GM12878 (cell line): ENCODE data around the gene BNIP3. TPM values are rescaled to one million over a fixed set of nuclear protein-coding genes. Genes with fewer than 3 reads are reported as not detected.

Source experiments
- ATAC-seq: fragments of 200-7000 bp; cut with Tn5 transposase; 3 replicates; pipeline ENCODE4 v1.9.1; 2020; ENCODE audit warnings: mild to moderate bottlenecking, moderate library complexity
- BruUV-seq: library from RNA; stranded (reverse); fragments of 400-500 nt; replicated peaks from 2 replicates; lab custom pipeline; 2021; lab: Mats Ljungman, UMichigan
- CTCF ChIA-PET: fragments of 300-600 bp; sonication (Branson Sonifier 250); formaldehyde crosslinking; extraction: SDS; loops from one replicate; lab custom pipeline; 2021; ENCODE audit warnings: inconsistent platforms; lab: Yijun Ruan, JAX
- POLR2A ChIA-PET: fragments of 350-600 bp; formaldehyde crosslinking; extraction: SDS; loops from one replicate; lab custom pipeline; 2021; ENCODE audit warnings: inconsistent platforms; lab: Charles Lee
- RAD21 ChIA-PET: fragments of 300-600 bp; sonication (Branson Sonifier 250); formaldehyde crosslinking; loops from one replicate; lab custom pipeline; 2023; ENCODE audit warnings: antibody characterized with exemption; ENCODE audit not compliant: unreplicated experiment; lab: Charles Lee
- SMC1A ChIA-PET: fragments of 300-600 bp; sonication (Branson Sonifier 250); formaldehyde crosslinking; loops from one replicate; lab custom pipeline; 2023; ENCODE audit not compliant: unreplicated experiment, uncharacterized antibody; lab: Charles Lee
- DNase-seq: peaks from one replicate; pipeline ENCODE4 v3.0.0-alpha.2; 2011; ENCODE audit warnings: low read depth, low spot score
- FAIRE-seq: peaks from 3 replicates; lab custom pipeline; 2011; peaks lifted over from hg19 to GRCh38; lab: Jason Lieb, UNC
- H2AFZ ChIP-seq: 2 replicates; pipeline ENCODE4 v1.6.0; 2011; ENCODE audit warnings: low read depth, low read length, control low read depth; ENCODE audit not compliant: control insufficient read depth
- H3K27ac ChIP-seq: 2 replicates; pipeline ENCODE4 v1.5.1; 2011; ENCODE audit warnings: control low read depth; ENCODE audit not compliant: control insufficient read depth, insufficient read depth
- H3K27me3 ChIP-seq, 2 experiments: replicated peaks in 1 of 2; 2 replicates each; pipeline versions ENCODE4 v1.6.0 to v1.6.1; 2011; ENCODE audit warnings: low read length in 1 of 2; ENCODE audit not compliant: control insufficient read depth in 2 of 2, insufficient read depth in 2 of 2
- H3K36me3 ChIP-seq, 2 experiments: 2 replicates each; pipeline ENCODE4 v1.5.1; 2011; ENCODE audit warnings: low read length in 1 of 2; ENCODE audit not compliant: control insufficient read depth in 2 of 2, insufficient read depth in 2 of 2
- H3K4me1 ChIP-seq: 2 replicates; pipeline ENCODE4 v1.6.1; 2011; ENCODE audit warnings: mild to moderate bottlenecking, low read length, moderate library complexity, mixed read lengths; ENCODE audit not compliant: control insufficient read depth, insufficient read depth
- H3K4me2 ChIP-seq: 2 replicates; pipeline ENCODE4 v1.6.0; 2011; ENCODE audit warnings: control low read depth; ENCODE audit not compliant: control insufficient read depth, insufficient read depth
- H3K4me3 ChIP-seq: fragments of 200-600 bp; sonication (generic); 2 replicates; pipeline ENCODE4 v1.5.1; 2016
- H3K79me2 ChIP-seq: 2 replicates; pipeline ENCODE4 v1.6.0; 2011; ENCODE audit warnings: low read length; ENCODE audit not compliant: control insufficient read depth, insufficient read depth
- H3K9ac ChIP-seq: 2 replicates; pipeline ENCODE4 v1.8.0; 2011; ENCODE audit warnings: low read length, control low read depth, mixed read lengths; ENCODE audit not compliant: control insufficient read depth, insufficient read depth
- H3K9me3 ChIP-seq: replicated peaks from 3 replicates; pipeline ENCODE4 v1.5.1; 2011; ENCODE audit warnings: mild to moderate bottlenecking, low read length; ENCODE audit not compliant: control insufficient read depth, insufficient read depth
- H4K20me1 ChIP-seq: 2 replicates; pipeline ENCODE4 v1.6.0; 2011; ENCODE audit not compliant: control insufficient read depth, insufficient read depth
- CBFB ChIP-seq: IDR thresholded peaks from 2 replicates; pipeline ENCODE4 v1.6.1; 2016; ENCODE audit warnings: antibody characterized with exemption, low read depth
- CHD4 ChIP-seq: fragments of 200-600 bp; sonication (generic); IDR thresholded peaks from 2 replicates; pipeline ENCODE4 v1.6.1; 2016; ENCODE audit warnings: mild to moderate bottlenecking
- E2F8 ChIP-seq: fragments of 450-650 bp; IDR thresholded peaks from 2 replicates; pipeline ENCODE4 v1.6.1; 2018; ENCODE audit warnings: mild to moderate bottlenecking, low read depth, moderate library complexity; ENCODE audit not compliant: partially characterized antibody
- FOXK2 ChIP-seq: fragments of 450-650 bp; IDR thresholded peaks from 2 replicates; pipeline ENCODE4 v1.6.1; 2017; ENCODE audit warnings: mild to moderate bottlenecking, moderate library complexity
- HDAC2 ChIP-seq: fragments of 200-600 bp; sonication (generic); IDR thresholded peaks from 2 replicates; pipeline ENCODE4 v1.6.1; 2017
- LARP7 ChIP-seq: fragments of 450-650 bp; IDR thresholded peaks from 2 replicates; pipeline ENCODE4 v1.6.1; 2017; ENCODE audit warnings: mild to moderate bottlenecking
- NFIC ChIP-seq: IDR thresholded peaks from 2 replicates; pipeline ENCODE4 v1.6.1; 2012; ENCODE audit warnings: low read depth, mild to moderate bottlenecking, inconsistent platforms, low read length, moderate library complexity
- PKNOX1 ChIP-seq: fragments of 450-650 bp; IDR thresholded peaks from 2 replicates; pipeline ENCODE4 v1.6.1; 2016; ENCODE audit warnings: mild to moderate bottlenecking
- SP1 ChIP-seq: IDR thresholded peaks from one replicate; pipeline ENCODE4 v1.6.1; 2011; ENCODE audit warnings: low read depth, low read length
- SREBF1 ChIP-seq: IDR thresholded peaks from 2 replicates; pipeline ENCODE4 v1.6.1; 2012; ENCODE audit warnings: mild to moderate bottlenecking, low read length
- TCF12 ChIP-seq: IDR thresholded peaks from 2 replicates; pipeline ENCODE4 v1.6.1; 2011; ENCODE audit warnings: low read depth, mild to moderate bottlenecking, low read length
- ZBED1 ChIP-seq: IDR thresholded peaks from 2 replicates; pipeline ENCODE4 v1.6.1; 2016; ENCODE audit warnings: borderline replicate concordance
- WGBS: methylation state at CpG from one replicate; pipeline ENCODE4 v1.1.6; 2016; ENCODE audit warnings: low lambda C conversion rate; ENCODE audit not compliant: insufficient replicate concordance, insufficient coverage; ENCODE audit errors: missing lambda C conversion rate; 5-methylcytosine and 5-hydroxymethylcytosine counted together
- in situ Hi-C: fragments of 300-500 bp; cut with MboI; formaldehyde crosslinking; loops from 9 replicates; pipeline ENCODE4 v1.14.3; 2018; ENCODE audit warnings: mixed read lengths
- intact Hi-C: fragments of 100-400 bp; cut with micrococcal nuclease; formaldehyde crosslinking; loops from one replicate; pipeline ENCODE4 v1.14.2; 2022; ENCODE audit not compliant: unreplicated experiment
- polyA plus RNA-seq, 11 experiments: library from polyadenylated mRNA; depleted of rRNA in 4 of 11; unstranded in 6 of 11; stranded (reverse) in 5 of 11; fragments of >200 nt; fragmentation: Nextera tagmentation in 4 of 11; fragmentation: Illumina TruSeq in 1 of 11; extraction: Ambion mirVana in 4 of 11; extraction: Trizol in 1 of 11; gene quantifications; 1 replicate in 1 of 11; 2 replicates in 10 of 11; pipeline versions ENCODE4 v1.2.1 to v1.2.3, GENCODE V29; 2011 to 2016; ENCODE audit warnings: inconsistent platforms in 2 of 11, missing spikeins in 2 of 11, low read depth in 1 of 11
- total RNA-seq, 4 experiments: library from RNA; depleted of rRNA in 3 of 4; stranded (reverse); fragments of >200 nt in 3 of 4; fragmentation: Illumina TruSeq in 1 of 4; extraction: Trizol in 1 of 4; gene quantifications; 2 replicates each; pipeline versions ENCODE4 v1.2.1 to v1.2.3, GENCODE V29; 2013 to 2021
- TF ChIP-seq, protein P1 (sequence below): fragments of 450-650 bp; IDR thresholded peaks from 2 replicates; pipeline ENCODE4 v1.6.1; 2016; ENCODE audit warnings: mild to moderate bottlenecking
- TF ChIP-seq, protein P2 (sequence below): IDR thresholded peaks from 2 replicates; pipeline ENCODE4 v1.6.1; 2012; ENCODE audit warnings: mild to moderate bottlenecking, low read depth, low read length

Gene BNIP3
- total and polyA plus RNA-seq, 10 of the 15 experiments (the other 5 are each of a cell fraction or from before 2014, with no cell fraction given): 7.7 to 122 (median 29.9) TPM

DNA sequence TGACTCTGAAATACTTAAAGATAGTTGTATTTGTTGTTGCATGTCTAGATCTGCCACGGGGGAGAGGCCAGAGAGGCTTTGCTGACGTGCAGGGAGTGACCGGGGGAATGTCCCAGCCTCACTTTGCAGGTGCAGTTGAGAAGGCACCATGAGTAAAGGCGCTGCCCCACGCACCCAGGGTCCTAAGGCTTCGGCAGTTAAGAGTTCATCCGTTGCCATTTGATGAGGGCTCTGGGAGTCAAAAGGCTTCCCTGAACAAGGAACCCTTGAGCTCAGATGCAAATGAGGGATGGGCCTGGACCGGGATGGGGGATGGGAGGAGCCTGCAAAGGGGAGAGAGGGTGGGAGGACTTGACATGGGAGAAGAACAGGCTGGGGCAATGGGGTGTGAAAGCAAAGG, 60.5 kb downstream of the BNIP3 start (continued):
- TF ChIP-seq, protein P1, sequence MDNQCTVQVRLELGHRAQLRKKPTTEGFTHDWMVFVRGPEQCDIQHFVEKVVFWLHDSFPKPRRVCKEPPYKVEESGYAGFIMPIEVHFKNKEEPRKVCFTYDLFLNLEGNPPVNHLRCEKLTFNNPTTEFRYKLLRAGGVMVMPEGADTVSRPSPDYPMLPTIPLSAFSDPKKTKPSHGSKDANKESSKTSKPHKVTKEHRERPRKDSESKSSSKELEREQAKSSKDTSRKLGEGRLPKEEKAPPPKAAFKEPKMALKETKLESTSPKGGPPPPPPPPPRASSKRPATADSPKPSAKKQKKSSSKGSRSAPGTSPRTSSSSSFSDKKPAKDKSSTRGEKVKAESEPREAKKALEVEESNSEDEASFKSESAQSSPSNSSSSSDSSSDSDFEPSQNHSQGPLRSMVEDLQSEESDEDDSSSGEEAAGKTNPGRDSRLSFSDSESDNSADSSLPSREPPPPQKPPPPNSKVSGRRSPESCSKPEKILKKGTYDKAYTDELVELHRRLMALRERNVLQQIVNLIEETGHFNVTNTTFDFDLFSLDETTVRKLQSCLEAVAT: 0 out of 2 replicates have a peak, but pooled peaks have one; percentile 57
- TF ChIP-seq HDAC2: no peak
- 0 out of 2 replicates have a peak, but pooled peaks have one; percentile 73 for TF ChIP-seq TCF12
- TF ChIP-seq PKNOX1: peak; percentile 16; the same call in 1 of the 2 replicates
- TF ChIP-seq NFIC: peak; percentile 34; the same call in 1 of the 2 replicates
- TF ChIP-seq SP1: peak; percentile 22

DNA sequence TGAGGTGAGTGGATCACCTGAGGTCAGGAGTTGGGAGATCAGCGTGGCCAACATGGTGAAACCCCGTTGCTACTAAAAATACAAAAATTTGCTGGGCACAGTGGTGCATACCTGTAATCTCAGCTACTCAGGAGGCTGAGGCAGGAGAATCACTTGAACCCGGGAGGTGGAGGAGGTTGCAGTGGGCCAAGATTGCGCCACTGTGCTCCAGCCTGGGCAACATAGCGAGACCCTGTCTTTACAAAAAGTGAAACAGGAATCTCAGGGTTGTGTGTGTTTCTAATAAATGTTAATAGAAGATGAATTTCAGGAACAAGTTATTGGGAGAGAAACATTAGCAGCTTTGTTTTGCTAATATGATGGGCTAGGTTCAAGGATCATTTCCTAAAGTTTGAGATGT, 61.0 kb downstream of the BNIP3 start:
- RAD21 ChIA-PET: no interaction called here
- H3K79me2 ChIP-seq: peaks cover 44% of the 10 kb centered on the region
- no peak for FAIRE-seq
- H4K20me1 ChIP-seq: no peaks in the 10 kb centered on the region
- peaks cover 3% of the 10 kb centered on the region; the same call in 1 of the 2 replicates for H3K4me1 ChIP-seq
- H3K4me3 ChIP-seq: no peak overlapping the region
- intact Hi-C loops (no loop called here), in situ Hi-C loops (no loop called here)
- no peak overlapping the region for H3K4me2 ChIP-seq
- no peak overlapping the region for H2AFZ ChIP-seq
- H3K9me3 ChIP-seq: peaks cover 7% of the 10 kb centered on the region
- CTCF ChIA-PET: no interaction called here
- no peak overlapping the region for H3K27ac ChIP-seq
- peaks cover 0 to 3% of the 10 kb centered on the region in 2 experiments; a peak in 1 of 4 replicates for H3K36me3 ChIP-seq
- H3K9ac ChIP-seq: no peak overlapping the region
- no TSS peak for BruUV-seq
- no peaks in the 10 kb centered on the region for H3K27me3 ChIP-seq
- DNase-seq: no peak
- POLR2A ChIA-PET: no interaction called here
- WGBS: 86% methylated on average over 5 of the region's 5 CpGs
- ATAC-seq: no peak
- SMC1A ChIA-PET: interaction anchor here (1.3 kb wide), 1 partner anchor 9 kb away, joined by 4 read pairs; no protein-coding TSS in a partner anchor
- no peak for TF ChIP-seq ZBED1
- no peak for TF ChIP-seq FOXK2
- TF ChIP-seq SREBF1: no peak
- no peak for TF ChIP-seq E2F8
- TF ChIP-seq, protein P2, sequence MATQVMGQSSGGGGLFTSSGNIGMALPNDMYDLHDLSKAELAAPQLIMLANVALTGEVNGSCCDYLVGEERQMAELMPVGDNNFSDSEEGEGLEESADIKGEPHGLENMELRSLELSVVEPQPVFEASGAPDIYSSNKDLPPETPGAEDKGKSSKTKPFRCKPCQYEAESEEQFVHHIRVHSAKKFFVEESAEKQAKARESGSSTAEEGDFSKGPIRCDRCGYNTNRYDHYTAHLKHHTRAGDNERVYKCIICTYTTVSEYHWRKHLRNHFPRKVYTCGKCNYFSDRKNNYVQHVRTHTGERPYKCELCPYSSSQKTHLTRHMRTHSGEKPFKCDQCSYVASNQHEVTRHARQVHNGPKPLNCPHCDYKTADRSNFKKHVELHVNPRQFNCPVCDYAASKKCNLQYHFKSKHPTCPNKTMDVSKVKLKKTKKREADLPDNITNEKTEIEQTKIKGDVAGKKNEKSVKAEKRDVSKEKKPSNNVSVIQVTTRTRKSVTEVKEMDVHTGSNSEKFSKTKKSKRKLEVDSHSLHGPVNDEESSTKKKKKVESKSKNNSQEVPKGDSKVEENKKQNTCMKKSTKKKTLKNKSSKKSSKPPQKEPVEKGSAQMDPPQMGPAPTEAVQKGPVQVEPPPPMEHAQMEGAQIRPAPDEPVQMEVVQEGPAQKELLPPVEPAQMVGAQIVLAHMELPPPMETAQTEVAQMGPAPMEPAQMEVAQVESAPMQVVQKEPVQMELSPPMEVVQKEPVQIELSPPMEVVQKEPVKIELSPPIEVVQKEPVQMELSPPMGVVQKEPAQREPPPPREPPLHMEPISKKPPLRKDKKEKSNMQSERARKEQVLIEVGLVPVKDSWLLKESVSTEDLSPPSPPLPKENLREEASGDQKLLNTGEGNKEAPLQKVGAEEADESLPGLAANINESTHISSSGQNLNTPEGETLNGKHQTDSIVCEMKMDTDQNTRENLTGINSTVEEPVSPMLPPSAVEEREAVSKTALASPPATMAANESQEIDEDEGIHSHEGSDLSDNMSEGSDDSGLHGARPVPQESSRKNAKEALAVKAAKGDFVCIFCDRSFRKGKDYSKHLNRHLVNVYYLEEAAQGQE: no peak
- no peak for TF ChIP-seq CBFB
- TF ChIP-seq CHD4: no peak
- TF ChIP-seq LARP7: no peak
